IPS DF 19.7 (cell line): ENCODE measurements around the gene MRTFA.
"Not testable (repeated sequence)": the region's sequence is repeated elsewhere in the genome, so short reads cannot be mapped to it uniquely, and the experiment has no call there.

Experiments
- DNase-seq: peaks from one replicate; pipeline ENCODE4 v3.0.0-alpha.2; 2013; ENCODE audit warnings: low read depth, low spot score

MRTFA gene

DNA sequence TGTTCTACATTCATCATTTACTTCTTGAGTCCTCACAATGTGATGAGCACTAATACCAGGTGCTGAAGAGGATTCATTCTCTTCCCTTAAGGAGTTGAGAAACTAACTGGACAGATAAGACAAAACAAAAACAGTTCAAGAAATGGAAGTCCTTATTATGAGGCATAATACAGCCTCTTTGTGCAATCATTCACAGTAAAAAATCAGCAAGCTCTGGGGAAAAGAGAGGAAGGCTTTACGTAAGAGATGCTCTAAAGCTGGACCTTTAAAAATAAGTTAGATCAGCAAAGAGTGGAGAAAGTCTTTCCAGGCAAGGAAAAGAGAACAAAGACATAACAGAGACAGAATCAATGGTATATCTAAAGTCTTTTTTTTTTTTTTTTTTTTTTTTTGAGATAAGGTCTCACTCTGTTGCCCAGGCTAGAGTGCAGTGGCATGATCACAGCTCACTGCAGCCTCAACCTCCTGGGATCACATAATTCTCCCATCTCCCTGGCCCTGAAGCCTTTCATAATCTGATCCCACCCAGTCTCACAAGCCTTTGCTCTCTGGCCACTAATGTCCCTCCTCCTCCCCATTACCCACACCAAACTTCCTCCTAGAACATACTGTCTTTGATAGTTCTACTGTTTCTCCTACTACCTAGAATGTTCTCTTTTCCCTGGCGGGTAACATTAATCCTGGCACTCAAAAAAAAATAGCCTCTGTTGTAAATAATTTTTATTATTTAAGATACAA is 40.9 kb downstream of the MRTFA start:
- no peak for DNase-seq

GRCh38 chr22:40594924-40595323 is 41.6 kb downstream of the MRTFA start:
- no peak for DNase-seq

DNA sequence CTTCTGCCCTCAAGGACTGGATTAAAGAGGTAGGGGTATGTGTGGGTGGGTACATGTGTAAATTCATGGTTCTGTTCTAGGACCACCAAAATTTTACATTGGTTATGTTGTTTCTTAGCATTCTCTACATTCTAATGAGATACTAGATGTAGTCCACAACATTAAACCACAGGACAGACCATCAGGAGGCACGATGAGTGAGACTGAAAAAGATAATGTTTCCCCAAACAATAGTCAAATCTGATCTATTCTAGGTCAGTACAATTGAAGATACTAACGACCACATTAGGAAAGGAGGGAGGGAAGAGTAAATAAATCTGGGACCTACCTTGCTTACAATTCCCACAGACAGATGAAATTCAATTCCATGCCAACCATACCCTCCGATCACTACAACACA is 42.2 kb downstream of the MRTFA start:
- DNase-seq, result no peak

DNA sequence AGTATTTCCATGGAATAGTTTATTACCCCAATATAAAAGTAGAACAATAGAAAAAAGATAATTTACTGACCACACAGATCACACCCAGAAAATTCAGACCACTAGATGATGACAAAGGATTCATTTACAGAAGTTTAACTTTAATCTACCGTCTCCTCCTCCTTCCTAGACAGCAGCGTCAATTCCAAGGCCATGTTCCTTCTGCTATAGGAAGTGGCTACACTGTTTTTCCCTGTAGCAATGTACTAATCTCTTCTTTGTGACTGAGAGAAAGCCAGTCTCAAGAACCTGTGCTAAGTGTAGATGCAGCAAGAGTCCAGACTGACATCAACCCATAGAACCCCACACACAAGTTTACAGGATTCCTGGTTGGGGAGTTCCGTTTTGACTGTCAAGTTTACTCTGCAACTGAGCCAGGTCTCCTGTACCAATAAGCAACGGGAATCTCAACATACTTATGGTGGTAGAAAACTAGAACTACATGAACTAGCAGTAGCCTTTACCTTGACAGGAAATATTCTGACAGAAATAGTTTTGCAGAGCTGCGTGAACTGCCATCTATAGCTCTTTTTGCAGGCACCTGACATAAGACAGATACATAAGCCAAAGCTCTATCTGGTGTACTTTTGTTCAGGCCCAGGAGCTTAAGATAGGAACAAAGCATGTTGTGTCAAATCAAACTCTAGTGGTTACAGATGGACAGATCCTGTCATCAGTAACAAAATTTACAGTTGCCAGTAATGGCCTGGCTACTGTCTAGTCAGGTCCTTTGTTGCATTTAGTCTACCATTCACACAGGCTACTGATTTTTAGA is 42.9 kb downstream of the MRTFA start:
- no peak for DNase-seq

DNA sequence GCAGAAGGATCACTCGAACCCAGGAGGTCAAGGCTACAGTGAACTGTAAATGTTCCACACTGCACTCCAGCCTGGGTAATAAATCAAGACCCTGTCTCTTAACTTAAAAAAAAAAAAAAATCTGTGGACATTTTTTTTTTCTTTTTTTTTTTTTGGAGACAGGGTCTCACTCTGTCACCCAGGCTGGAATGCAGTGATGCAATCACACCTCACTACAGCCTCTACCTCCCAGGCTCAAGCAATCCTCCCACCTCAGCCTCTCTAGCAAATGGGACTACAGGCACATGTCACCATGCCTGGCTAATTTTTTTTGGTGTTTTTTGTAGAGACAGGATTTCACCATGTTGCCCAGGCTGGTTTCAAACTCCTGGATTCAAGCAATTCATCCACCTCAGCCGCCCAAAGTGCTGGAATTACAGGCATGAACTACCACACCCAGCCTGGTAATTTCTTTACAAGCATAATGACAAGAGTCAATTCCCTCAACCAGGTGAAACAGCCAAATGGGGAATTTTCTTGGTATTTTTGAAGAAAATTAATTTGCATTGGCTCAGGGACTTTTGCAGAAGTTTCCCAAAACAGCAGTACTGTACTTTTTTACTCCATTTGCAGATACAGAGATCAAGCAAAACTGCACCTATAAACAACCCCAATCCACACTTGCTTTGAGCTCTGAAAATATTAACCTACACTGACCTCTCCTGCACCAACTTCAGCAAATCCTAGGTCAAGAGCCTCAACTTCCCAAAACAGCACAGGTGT is 44.0 kb downstream of the MRTFA start:
- no peak for DNase-seq

- no peak for DNase-seq
Measured at GRCh38 chr22:40588726-40589125, 47.8 kb downstream of the MRTFA start.

GRCh38 chr22:40586781-40587180 is 49.7 kb downstream of the MRTFA start:
- no peak for DNase-seq

DNA sequence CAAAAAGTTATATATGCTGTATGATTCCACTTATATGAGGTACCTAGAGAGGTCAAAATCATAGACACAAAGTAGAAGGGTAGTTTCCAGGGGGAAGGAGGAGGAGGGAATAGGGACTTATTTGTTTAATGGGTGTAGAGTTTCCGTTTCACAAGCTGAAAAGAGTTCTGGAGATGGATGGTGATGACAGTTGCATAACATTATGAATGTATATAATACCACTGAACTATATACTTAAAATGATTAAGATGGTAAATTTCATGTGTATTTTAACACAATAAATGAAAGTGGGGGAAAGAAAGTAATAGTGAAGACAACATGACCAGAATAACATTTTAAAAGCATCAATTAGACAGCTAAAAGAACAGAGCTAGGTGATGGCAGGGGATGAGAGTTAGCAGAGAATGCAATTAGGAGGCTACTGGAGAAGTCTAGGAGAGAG is 51.2 kb downstream of the MRTFA start:
- no peak for DNase-seq

DNA sequence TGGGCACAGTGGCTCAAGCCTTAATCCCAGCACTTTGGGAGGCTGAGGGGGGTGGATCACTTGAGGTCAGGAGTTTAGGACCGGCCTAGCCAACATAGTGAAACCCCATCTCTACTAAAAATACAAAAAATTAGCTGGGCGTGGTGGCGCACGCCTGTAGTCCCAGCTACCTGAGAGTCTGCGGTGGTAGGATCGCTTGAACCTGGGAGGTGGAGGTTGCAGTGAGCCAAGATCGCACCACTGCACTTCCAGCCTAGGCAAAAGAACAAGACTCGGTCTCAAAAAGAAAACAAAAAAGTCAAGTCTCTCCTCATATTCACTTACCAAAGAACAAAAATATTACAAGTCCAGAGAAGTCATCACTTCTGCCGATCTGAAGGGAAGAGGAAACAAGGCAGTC is 51.8 kb downstream of the MRTFA start:
- DNase-seq, result not testable (repeated sequence)

- DNase-seq, result no peak
Measured at GRCh38 chr22:40583053-40583741, 53.3 kb downstream of the MRTFA start.

- no peak for DNase-seq
Measured at GRCh38 chr22:40582063-40582462, 54.5 kb downstream of the MRTFA start.

DNA sequence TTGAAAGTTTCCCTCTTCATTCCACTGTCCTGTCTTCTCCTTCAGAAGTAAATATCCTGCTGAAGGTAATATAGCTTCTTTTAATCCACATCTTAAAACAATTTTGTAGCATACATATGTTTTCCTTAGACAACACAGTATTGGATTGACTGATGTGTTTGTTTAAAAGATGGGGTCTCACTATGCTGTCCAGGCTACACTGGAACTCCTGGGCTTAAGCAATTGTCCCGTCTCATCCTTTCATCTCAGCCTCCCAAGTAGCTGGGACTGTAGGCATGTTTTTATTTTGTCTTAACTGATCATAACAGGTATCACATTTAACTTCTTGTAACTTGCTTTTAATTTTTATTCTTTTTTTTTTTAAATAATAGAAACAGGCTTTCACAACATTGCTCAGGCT is 55.9 kb downstream of the MRTFA start:
- DNase-seq, result no peak

- DNase-seq, result no peak
Measured at GRCh38 chr22:40578171-40578570, 58.3 kb downstream of the MRTFA start.

DNA sequence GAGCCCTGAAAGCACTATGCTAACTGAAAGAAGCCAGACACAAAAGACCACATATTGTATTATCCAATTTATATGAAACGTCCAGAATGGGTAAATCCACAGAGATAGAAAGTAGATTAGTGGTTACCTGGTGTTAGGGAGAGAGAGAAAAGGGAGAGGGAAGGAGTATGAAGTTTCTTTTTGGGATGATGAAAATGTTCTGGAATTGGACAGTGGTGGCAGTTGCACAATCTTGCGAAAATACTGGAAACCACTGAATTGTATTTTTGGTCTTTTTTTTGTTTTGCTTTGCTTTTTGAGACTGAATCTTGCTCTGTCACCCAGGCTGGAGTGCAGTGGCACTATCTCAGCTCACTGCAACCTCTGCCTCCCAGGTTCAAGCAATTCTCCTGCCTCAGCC is 63.5 kb downstream of the MRTFA start:
- no peak for DNase-seq

DNA sequence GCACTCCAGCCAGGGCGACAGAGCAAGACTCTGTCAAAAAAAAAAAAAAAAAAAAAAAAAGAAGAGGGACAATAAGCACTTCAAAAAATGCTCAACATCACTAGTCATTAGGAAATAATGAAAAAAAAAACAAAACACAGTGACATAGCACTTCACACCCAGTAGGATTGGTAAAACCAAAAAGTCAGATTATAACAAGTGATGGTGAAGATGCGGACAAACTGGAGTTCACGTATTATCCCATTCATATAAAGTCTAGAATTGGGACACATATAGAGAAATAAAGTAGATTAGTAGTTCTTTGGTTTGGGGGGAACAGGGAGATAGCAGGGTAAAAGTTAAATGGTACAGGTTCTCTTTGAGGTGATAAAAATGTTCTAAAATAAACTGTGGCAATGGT is 64.6 kb downstream of the MRTFA start:
- DNase-seq, result no peak

DNA sequence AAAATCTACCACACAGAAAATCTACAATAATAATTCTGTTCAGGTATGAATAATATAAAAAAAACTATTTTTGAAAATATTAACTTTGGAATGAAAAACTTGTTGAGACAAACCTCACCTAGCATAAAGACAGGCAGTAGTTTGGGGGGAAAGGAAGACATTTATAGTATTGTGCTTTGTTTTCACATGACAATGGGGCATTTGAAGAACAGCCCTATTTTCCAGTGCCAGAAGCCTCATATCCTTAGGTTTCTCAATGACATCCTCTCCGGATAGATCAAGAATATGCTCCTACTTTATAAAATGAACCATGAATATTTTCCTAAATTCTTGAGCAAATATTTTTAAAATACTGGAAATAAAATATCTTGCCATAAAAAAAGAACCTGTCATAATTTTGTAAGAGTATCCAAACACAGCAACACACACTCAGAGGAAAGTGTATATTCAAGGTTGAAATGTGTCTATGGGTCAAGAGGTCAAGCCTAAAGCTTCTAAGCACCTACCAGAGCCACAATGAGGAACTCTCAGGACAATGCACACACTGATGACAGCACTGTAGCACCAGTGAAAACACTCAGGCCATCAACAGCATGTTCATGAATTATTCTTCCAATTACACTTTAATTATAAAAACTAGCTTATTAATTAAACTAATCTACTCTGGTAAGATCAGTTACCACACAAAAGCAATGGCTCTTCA is 68.7 kb downstream of the MRTFA start:
- no peak for DNase-seq

- no peak for DNase-seq
Measured at GRCh38 chr22:40567106-40567505, 69.4 kb downstream of the MRTFA start.

DNA sequence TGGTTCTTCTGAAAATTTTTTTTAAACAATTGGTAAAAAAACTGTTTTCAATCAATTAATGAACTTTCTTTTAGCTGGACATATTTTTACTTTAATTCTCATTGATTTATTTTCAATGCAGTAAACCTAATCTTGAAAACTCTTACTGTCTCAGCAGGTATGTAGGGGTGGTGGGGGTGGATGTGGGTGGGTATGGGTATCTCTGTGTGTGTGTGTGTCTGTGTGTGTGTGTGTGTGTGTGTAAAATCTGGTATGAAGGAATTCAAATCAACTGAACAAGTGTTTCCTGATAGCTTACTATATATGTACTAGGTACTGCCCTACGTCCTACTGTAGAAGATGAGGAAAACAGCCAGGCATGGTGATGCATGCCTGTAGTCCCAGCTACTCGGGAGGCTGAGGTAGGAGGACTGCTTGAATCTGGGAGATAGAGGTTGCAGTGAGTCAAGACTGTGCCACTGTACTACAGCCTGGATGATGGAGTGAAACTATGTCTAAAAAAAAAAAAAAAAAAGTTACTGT is 75.5 kb downstream of the MRTFA start:
- DNase-seq, result no peak

- DNase-seq, result no peak
Measured at GRCh38 chr22:40560551-40560950, 76.0 kb downstream of the MRTFA start.

DNA sequence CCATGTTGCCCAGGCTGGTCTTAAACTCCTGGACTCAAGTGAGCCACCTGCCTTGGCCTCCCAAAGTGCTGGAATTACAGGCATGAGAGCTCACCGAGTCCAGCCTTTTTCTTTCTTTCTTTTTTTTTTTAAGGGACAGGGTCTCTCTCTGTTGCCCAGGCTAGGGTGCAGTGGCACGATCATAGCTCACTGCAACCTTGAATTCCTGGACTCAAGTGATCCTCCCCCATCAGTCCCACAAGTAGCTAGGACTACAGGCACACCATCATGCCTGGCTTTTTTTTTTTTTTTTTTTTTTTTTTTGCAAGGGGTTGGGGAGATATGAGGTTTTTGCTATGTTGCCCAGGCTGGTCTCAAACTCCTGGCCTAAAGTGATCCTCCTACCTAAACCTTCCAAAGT is 78.5 kb downstream of the MRTFA start:
- no peak for DNase-seq

DNA sequence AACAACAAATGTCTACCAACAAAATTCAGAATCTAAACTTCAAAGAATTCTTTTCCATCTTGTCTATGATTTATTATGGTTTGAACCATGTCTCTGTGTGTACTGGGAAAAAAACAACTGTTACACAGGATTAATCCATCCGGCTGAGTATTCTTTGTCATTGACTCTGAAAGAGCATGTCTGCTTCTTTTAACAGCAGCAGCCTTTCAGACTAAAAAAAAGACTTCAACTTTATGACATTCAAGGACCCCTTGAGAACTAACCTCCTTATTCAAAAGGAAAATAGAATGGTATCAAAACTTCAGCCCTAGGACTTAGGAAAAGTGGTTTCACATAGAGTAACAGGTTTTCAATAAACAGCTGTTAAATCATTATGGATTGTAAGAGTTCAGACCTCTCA is 79.9 kb downstream of the MRTFA start:
- DNase-seq, result no peak
